Testis (tissue), 2 donors: Measurements from ENCODE around the gene CENPP.

ENCODE experiments used
- CTCF ChIP-seq, 3 experiments: fragments of 450-650 bp in 2 of 3; fragments of 200-600 bp in 1 of 3; sonication (generic) in 1 of 3; IDR thresholded peaks; one replicate each; pipeline ENCODE4 v1.5.1; 2016 to 2019; ENCODE audit warnings: antibody characterized with exemption in 3 of 3, mild to moderate bottlenecking in 2 of 3, moderate library complexity in 1 of 3
- POLR2A ChIP-seq: fragments of 450-650 bp; IDR thresholded peaks from one replicate; pipeline ENCODE4 v1.6.1; 2017; ENCODE audit warnings: antibody characterized with exemption, mild to moderate bottlenecking, moderate library complexity

GRCh38 chr9:92424340-92424739 is 98.6 kb downstream of the CENPP start, which contains the start of gene OMD:
- TF ChIP-seq CTCF (IDR thresholded peaks at IDR 0.05) = no peak
- no peak for TF ChIP-seq POLR2A
